Esophagus muscularis mucosa (tissue), 3 donors: ENCODE results near the gene EXOC8.

Source experiments
- CTCF ChIP-seq, 3 experiments: fragments of 200-600 bp in 2 of 3; fragments of 450-650 bp in 1 of 3; sonication (generic) in 2 of 3; IDR thresholded peaks; one replicate each; pipeline ENCODE4 v1.5.1; 2017 to 2019; ENCODE audit warnings: antibody characterized with exemption in 3 of 3, mild to moderate bottlenecking in 2 of 3, moderate library complexity in 1 of 3
- EP300 ChIP-seq: sonication (generic); formaldehyde crosslinking; IDR thresholded peaks from one replicate; pipeline ENCODE4 v1.6.1; 2017; ENCODE audit warnings: antibody characterized with exemption

GRCh38 chr1:231369282-231369681, 31.6 kb upstream of the EXOC8 start:
- TF ChIP-seq CTCF (IDR thresholded peaks at IDR 0.05) (no peak), EP300 (no peak)
